Hepatocyte (in vitro differentiated cells): ENCODE results near the gene PCYT1A.

ENCODE experiments used
- CTCF ChIP-seq: fragments of 200-600 bp; sonication (generic); IDR thresholded peaks from 2 replicates; pipeline ENCODE4 v1.5.1; 2016; ENCODE audit warnings: antibody characterized with exemption, mild to moderate bottlenecking; ENCODE audit not compliant: poor library complexity
- EZH2 ChIP-seq: fragments of 200-600 bp; sonication (generic); IDR thresholded peaks from 2 replicates; pipeline ENCODE4 v1.6.1; 2016; ENCODE audit warnings: antibody characterized with exemption, mild to moderate bottlenecking, borderline replicate concordance
- EZH2phosphoT487 ChIP-seq: fragments of 200-600 bp; sonication (generic); IDR thresholded peaks from one replicate; pipeline ENCODE4 v1.6.1; 2018; ENCODE audit warnings: antibody characterized with exemption, mild to moderate bottlenecking, low read depth, moderate library complexity; ENCODE audit not compliant: unreplicated experiment, severe bottlenecking

- TF ChIP-seq CTCF: no peak
- no peak for TF ChIP-seq EZH2
- TF ChIP-seq EZH2phosphoT487: no peak
Observed at GRCh38 chr3:196220991-196221390, 66.5 kb downstream of the PCYT1A start.
